LNCAP (cell line): ENCODE measurements around the gene LCTL.

ENCODE experiments used
- CTCF ChIP-seq: fragments of 450-650 bp; IDR thresholded peaks from 2 replicates; pipeline ENCODE4 v1.5.1; 2017; ENCODE audit warnings: mild to moderate bottlenecking

The LCTL gene

DNA sequence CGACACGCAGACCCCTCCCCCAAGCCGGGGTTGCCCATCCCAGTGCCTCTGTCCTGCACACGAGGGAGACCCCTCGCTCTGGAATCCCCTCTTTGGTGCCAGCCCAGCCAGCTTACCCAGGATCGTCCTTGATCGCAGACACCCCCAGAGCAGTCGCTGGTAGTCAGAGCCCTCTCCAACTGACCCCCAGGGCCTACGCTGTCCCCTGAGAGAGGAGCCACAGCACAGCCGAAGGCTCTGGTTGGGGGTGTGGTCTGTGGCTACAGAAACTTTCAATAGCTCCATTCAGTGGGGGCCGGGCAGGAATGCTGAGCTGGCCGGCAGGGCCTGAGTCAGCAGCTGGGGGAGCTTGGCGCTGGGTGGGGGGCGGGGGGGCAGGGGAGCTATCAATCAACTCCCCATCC lies at the start of gene LCTL:
LCTL (minus strand) TSS at position 258 of the 404 bp plus-strand sequence. CDS start 633 bp downstream, outside the sequence.
- TF ChIP-seq CTCF = no peak

- TF ChIP-seq CTCF = no peak
Observed at GRCh38 chr15:66614951-66615760, 49.4 kb upstream of the LCTL start.

DNA sequence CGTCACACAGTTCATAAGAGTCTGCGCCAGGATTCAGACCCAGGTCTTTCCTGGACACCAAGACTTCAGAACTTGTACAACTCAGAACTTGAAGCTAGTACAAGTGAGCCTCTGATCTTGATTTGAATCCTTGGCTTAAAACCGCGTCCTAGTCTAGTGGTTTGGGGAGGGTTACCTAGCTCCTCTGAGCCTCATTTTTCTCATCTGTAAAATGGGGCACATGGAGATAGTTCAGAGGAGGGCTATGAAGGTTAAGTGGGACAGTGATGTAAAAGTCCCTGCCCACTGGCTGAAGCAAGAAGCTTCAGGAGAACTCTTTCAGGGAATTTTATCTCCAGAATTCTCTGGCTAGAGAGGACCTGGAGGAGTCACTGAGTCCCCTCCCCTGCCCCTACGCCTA lies 48.7 kb upstream of the LCTL start:
- no peak for TF ChIP-seq CTCF

- TF ChIP-seq CTCF = no peak
Observed at GRCh38 chr15:66613743-66614142, 47.9 kb upstream of the LCTL start.

GRCh38 chr15:66611257-66612053 lies 45.7 kb upstream of the LCTL start:
- TF ChIP-seq CTCF = no peak

- no peak for TF ChIP-seq CTCF
Observed at GRCh38 chr15:66609876-66610275, 44.1 kb upstream of the LCTL start.

DNA sequence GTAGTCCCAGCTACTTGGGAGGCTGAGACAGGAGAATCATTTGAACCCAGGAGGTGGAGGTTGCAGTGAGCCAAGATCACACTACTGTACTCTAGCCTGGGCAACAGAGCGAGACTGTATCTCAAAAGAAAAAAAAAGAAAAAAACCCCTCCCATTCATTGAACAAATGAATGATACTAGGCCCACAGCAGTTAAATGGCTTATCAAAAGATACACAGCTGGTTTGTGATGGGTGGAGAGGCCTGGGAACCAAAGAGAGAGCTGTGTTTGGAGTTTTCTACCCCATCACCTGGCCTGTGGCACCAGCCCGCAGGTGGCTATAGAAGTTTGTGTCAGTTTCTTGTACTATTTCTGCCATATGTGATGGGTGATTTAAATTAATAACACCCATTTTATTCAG lies 43.1 kb upstream of the LCTL start:
- TF ChIP-seq CTCF = no peak
